ENCODE results near the gene EXOC6.

GRCh38 chr10:93073539-93074146, 225.3 kb downstream of the EXOC6 start, which contains the start of gene CYP26A1:
- TF ChIP-seq HDAC2 (IDR thresholded peaks at IDR 0.05): no peak
- TF ChIP-seq KLF5 (IDR thresholded peaks at IDR 0.05; ENCODE audit: partially characterized antibody): no peak
- TF ChIP-seq FOXM1 (IDR thresholded peaks at IDR 0.05; ENCODE audit: low read depth, low read length): no peak
- TF ChIP-seq CTCF (IDR thresholded peaks at IDR 0.05 in 2 of 3, conservative IDR thresholded peaks at IDR 0.05 in 1 of 3; ENCODE audit: control insufficient read depth in 2 of 3, extremely low read depth in 1 of 3, insufficient read depth in 1 of 3, low read depth in 3 of 3, low read length in 3 of 3): 0 out of 6 replicates have a peak, but pooled peaks of 1 of the 3 experiments have one; percentile 7
- no peak for TF ChIP-seq SKIL (IDR thresholded peaks at IDR 0.05; ENCODE audit: low read depth, poor library complexity, severe bottlenecking)
- TF ChIP-seq USF2 (IDR thresholded peaks at IDR 0.05; ENCODE audit: borderline replicate concordance, low read depth, low read length): no peak
- no peak for TF ChIP-seq GABPA (IDR thresholded peaks at IDR 0.05; ENCODE audit: low read depth)
- no peak for TF ChIP-seq CHD4 (IDR thresholded peaks at IDR 0.05)
- TF ChIP-seq MAX (IDR thresholded peaks at IDR 0.05; ENCODE audit: low read depth, low read length): no peak
- TF ChIP-seq EGR1 (IDR thresholded peaks at IDR 0.05; ENCODE audit: borderline replicate concordance in 1 of 2, low read depth in 2 of 2, low read length in 2 of 2): no peak
- no peak for TF ChIP-seq ZNF274 (IDR thresholded peaks at IDR 0.05; ENCODE audit: insufficient read depth, insufficient read length)
- no peak for TF ChIP-seq CREM (IDR thresholded peaks at IDR 0.05; ENCODE audit: low read depth)
- TF ChIP-seq ZZZ3 (IDR thresholded peaks at IDR 0.05; ENCODE audit: control insufficient read depth, insufficient read length, low read depth): no peak
